Kidney (tissue), 14 donors: Measurements from ENCODE around the gene SMOC1. TPM values are rescaled to one million over a fixed set of nuclear protein-coding genes. Genes with fewer than 3 reads are reported as not detected.

Experiments used
- DNase-seq, 5 donors: peaks; one replicate each; pipeline ENCODE4 v3.0.0-alpha.2; 2013 to 2020
- FAIRE-seq: peaks from 2 replicates; lab custom pipeline; 2012; peaks lifted over from hg19 to GRCh38; lab: Jason Lieb, UNC
- H3K27ac ChIP-seq, 2 donors: one replicate each; pipeline ENCODE4 v1.7.0; 2013; ENCODE audit warnings: low read depth in 2 of 2, low read length in 2 of 2, inconsistent platforms in 1 of 2
- H3K27me3 ChIP-seq: one replicate; pipeline ENCODE4 v1.7.1; 2013; ENCODE audit warnings: low read length, inconsistent platforms; ENCODE audit not compliant: control insufficient read depth, insufficient read depth
- H3K36me3 ChIP-seq, 3 donors: one replicate each; pipeline versions ENCODE4 v1.7.0 to v1.7.1; 2013; ENCODE audit warnings: low read length in 3 of 3, control low read depth in 1 of 3, inconsistent platforms in 1 of 3; ENCODE audit not compliant: insufficient read depth in 3 of 3, control insufficient read depth in 2 of 3
- H3K4me1 ChIP-seq, 3 donors: one replicate each; pipeline versions ENCODE4 v1.7.0 to v1.7.1; 2013; ENCODE audit warnings: low read length in 3 of 3, inconsistent platforms in 1 of 3, low read depth in 1 of 3; ENCODE audit not compliant: control insufficient read depth in 2 of 3, insufficient read depth in 2 of 3
- H3K4me3 ChIP-seq, 3 donors: one replicate each; pipeline versions ENCODE4 v1.7.0 to v1.8.1; 2013; ENCODE audit warnings: low read length in 3 of 3, control low read depth in 1 of 3, inconsistent platforms in 1 of 3
- H3K9ac ChIP-seq, 3 donors: one replicate each; pipeline versions ENCODE4 v1.7.0 to v1.7.1; 2013; ENCODE audit warnings: low read length in 3 of 3, control low read depth in 1 of 3, inconsistent platforms in 1 of 3
- H3K9me3 ChIP-seq, 3 donors: one replicate each; pipeline versions ENCODE4 v1.7.0 to v1.7.1; 2013; ENCODE audit warnings: low read length in 3 of 3, control low read depth in 1 of 3, inconsistent platforms in 1 of 3; ENCODE audit not compliant: control insufficient read depth in 2 of 3, insufficient read depth in 1 of 3
- intact Hi-C: fragments of 100-400 bp; cut with DNase I; formaldehyde crosslinking; loops from one replicate; pipeline ENCODE4 v1.11.1; 2022
- polyA plus RNA-seq: library from polyadenylated mRNA; stranded (reverse); fragments of 350-450 nt; fragmentation: Illumina TruSeq; extraction: RNeasy Lipid Tissue Mini Kit (QIAGEN cat#74804); gene quantifications from one replicate; pipeline ENCODE4 v1.2.3, GENCODE V29; 2014; ENCODE audit warnings: low read depth, low replicate concordance; ENCODE audit not compliant: insufficient read depth
- total RNA-seq: library from RNA; stranded (reverse); fragmentation: NEBNext Ultra II Directional; extraction: Animal tissue kit (Norgen Biotek cat#: 25700); gene quantifications from one replicate; pipeline ENCODE4 v1.2.1, GENCODE V29; 2021
- TF ChIP-seq, protein P1 (sequence below): IDR thresholded peaks from 3 replicates; pipeline ENCODE4 v1.5.1; 2012; ENCODE audit warnings: mild to moderate bottlenecking, moderate library complexity, borderline replicate concordance; ENCODE audit not compliant: insufficient read depth; ENCODE audit errors: extremely low read depth
- donor health status: control.
- donor health status: control.
- donor health status: control.
- donor health status: control.
- donor health status: control.
- donor health status: DM: yes; HTN: yes; CAD: no.
- donor health status: Normal renal cell carcinoma (clear cell type).

SMOC1 gene
- total and polyA plus RNA-seq, 2 donors from 2014 or later = 1.2 to 2.8 TPM

DNA sequence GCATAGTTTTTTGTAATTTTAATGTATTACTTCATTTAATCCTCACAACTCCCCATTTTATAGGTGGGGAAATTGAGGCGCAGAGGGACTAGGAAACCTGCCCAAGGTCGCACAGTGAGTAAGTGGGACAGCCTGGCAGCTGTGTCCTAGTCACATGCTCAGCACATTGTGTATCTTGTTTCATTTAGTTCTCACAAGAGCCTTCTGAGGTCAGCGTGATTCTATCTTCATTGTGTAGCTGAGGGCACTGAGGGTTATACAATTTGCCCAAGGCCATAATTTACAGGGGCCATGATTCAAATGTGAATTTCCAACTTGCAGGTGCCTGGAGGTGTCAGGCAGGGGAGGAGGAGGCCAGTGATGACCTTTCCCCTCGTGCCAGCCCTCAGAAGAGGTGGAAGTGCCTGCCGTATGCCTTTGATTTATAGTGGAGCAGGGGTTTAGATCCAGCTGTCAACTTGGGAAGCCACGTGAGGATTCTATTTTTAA is 30.3 kb upstream of the SMOC1 start:
- intact Hi-C loops = no loop called here
- no peak for FAIRE-seq
- no peak overlapping the region for H3K4me3 ChIP-seq
- H3K9me3 ChIP-seq = no peaks in the 10 kb centered on the region
- H3K4me1 ChIP-seq = no peaks in the 10 kb centered on the region
- DNase-seq = peak in 1 of 5 donors; percentile 20
- TF ChIP-seq, protein P1, sequence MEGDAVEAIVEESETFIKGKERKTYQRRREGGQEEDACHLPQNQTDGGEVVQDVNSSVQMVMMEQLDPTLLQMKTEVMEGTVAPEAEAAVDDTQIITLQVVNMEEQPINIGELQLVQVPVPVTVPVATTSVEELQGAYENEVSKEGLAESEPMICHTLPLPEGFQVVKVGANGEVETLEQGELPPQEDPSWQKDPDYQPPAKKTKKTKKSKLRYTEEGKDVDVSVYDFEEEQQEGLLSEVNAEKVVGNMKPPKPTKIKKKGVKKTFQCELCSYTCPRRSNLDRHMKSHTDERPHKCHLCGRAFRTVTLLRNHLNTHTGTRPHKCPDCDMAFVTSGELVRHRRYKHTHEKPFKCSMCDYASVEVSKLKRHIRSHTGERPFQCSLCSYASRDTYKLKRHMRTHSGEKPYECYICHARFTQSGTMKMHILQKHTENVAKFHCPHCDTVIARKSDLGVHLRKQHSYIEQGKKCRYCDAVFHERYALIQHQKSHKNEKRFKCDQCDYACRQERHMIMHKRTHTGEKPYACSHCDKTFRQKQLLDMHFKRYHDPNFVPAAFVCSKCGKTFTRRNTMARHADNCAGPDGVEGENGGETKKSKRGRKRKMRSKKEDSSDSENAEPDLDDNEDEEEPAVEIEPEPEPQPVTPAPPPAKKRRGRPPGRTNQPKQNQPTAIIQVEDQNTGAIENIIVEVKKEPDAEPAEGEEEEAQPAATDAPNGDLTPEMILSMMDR = no peak
- H3K27ac ChIP-seq = no peak overlapping the region
- no peaks in the 10 kb centered on the region for H3K36me3 ChIP-seq
- H3K27me3 ChIP-seq = no peaks in the 10 kb centered on the region
- H3K9ac ChIP-seq = no peak overlapping the region

DNA sequence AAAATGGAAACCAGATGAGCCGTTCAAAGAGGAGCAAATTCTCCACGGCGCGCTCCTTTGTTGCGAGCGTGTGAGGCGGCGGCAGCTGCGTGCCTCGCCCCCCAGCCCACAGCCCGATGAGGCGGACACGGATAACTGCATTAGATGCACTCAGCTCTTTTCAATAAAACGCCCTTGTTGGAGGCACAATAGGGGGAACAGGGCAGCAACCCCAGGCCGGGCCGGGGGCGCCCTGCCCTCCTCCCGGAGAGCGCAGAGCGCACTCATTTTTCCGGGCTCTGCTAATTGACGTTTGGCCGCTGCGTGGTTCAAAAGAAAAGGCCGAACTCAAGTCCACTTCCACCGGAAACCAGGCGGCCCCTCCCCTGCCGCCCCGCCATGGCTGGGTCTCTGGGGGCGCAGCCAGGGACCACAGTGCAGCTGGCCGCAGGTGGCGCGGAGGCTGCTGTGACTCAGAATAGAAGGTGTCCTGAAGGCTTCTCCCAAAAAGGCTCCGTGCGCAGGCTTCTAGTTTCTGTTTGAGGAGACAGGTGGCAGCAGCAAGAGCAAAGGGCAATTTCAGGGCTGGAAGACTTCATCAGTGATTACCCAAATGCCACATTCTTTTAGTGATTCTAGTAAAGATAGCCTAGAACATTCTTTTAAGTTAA is 29.0 kb upstream of the SMOC1 start:
- intact Hi-C loops = no loop called here
- H3K4me1 ChIP-seq = no peaks in the 10 kb centered on the region
- no peaks in the 10 kb centered on the region for H3K27me3 ChIP-seq
- H3K9ac ChIP-seq = no peak overlapping the region
- peak overlapping the region in 1 of 2 donors; percentile 51 for H3K27ac ChIP-seq
- H3K9me3 ChIP-seq = no peaks in the 10 kb centered on the region
- no peak for FAIRE-seq
- DNase-seq = peak in 1 of 5 donors; percentile 30
- TF ChIP-seq, protein P1 = no peak
- no peaks in the 10 kb centered on the region for H3K36me3 ChIP-seq
- H3K4me3 ChIP-seq = peak overlapping the region in 1 of 3 donors; percentile 48

DNA sequence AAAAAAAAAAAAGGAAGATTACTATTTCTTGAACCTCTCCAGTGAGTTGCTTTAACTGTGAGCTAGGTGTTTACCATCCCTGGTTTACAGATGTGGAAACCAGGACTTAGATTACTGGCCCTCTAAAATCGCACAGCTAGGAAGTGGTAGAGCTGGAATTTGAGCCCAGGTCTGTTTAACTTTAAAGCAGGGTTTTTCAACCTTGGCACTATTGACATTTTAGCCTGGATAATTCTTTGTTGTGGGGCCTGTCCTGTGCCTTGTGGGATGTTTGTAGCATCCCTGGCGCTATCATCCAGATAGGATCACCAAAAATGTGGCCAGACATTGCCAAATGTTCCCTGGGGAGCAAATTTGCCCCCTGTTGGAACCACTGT is 28.5 kb upstream of the SMOC1 start:
- peak overlapping the region in 1 of 2 donors; percentile 25 for H3K27ac ChIP-seq
- no peaks in the 10 kb centered on the region for H3K4me1 ChIP-seq
- H3K27me3 ChIP-seq = no peaks in the 10 kb centered on the region
- peak overlapping the region in 1 of 3 donors; percentile 48 for H3K4me3 ChIP-seq
- H3K36me3 ChIP-seq = no peaks in the 10 kb centered on the region
- intact Hi-C loops = no loop called here
- no peak for DNase-seq
- TF ChIP-seq, protein P1 = no peak
- no peaks in the 10 kb centered on the region for H3K9me3 ChIP-seq
- no peak for FAIRE-seq
- H3K9ac ChIP-seq = no peak overlapping the region
